Suppressor macrophage treated with lipopolysaccharide for 4 hours (primary cell): Measurements from ENCODE around the gene SLC16A5.
"Not testable (repeated sequence)": the region's sequence is repeated elsewhere in the genome, so short reads cannot be mapped to it uniquely, and the experiment has no call there.

Experiments
- DNase-seq: peaks from one replicate; pipeline ENCODE4 v3.0.0-alpha.2; 2020

SLC16A5 gene

DNA sequence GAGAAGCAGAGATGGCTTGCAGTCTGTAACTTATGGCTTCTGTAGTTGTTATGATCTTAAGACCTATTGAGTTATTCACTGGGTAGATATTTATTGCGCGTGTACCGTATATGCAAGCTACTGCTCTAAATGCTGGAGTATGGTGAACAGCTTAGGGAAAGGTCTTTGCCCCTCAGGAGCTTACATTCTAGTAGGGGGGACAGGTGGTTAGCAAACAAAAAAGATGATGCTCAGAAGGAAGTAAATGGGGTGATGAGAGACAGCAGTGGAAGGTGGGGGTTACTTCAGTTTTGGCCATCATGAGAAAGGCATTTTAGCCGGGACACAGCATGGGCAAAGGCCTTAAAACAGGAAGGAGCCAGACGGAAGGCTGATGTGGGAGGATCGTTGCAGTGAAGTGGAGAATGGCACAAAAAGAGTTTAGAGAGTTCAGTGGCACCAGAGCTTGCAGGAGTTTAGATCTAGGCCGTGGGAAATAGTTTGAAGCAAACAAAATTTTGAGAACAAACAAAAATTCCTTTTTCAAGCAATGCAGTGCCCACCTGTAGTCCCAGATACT, 24.1 kb downstream of the SLC16A5 start:
- peak; percentile 25 for DNase-seq

DNA sequence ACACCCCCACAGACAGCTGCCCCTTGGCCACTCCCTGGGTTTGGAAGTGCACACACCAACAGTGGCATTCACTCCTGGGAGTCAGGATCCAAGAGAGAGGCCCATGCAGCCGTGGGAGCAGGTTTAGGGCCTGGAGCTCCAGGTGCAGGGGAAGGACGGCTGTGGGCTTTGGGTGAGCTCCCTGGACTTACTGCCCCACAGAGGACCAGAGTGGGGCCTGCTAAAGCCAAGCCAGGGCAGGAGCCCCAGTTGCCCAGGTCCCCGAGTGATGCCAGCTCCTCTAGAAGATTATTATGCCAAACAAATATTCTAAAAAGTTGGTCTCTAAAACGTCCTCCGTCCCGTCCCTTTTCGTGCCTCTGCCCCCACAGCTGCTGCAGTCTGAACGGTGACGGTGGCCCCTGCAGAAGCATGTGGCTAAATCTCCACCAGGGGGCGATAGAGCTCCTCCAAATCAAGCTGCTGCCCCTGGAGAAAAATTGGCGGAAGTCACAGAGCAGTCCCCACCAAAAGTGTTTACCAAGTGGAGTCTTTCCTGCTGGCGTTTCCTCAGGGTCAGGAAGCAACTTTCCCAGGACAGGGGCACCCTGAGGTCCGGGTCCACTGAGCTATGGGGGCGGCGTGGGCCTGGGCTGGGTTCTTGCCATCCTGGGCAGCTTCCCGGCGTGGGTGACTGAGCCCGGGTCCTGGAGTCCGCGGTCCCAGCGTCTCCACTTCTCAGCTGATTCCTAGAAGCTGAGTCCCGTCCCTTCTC, 26.2 kb downstream of the SLC16A5 start:
- DNase-seq = peak; percentile 92

DNA sequence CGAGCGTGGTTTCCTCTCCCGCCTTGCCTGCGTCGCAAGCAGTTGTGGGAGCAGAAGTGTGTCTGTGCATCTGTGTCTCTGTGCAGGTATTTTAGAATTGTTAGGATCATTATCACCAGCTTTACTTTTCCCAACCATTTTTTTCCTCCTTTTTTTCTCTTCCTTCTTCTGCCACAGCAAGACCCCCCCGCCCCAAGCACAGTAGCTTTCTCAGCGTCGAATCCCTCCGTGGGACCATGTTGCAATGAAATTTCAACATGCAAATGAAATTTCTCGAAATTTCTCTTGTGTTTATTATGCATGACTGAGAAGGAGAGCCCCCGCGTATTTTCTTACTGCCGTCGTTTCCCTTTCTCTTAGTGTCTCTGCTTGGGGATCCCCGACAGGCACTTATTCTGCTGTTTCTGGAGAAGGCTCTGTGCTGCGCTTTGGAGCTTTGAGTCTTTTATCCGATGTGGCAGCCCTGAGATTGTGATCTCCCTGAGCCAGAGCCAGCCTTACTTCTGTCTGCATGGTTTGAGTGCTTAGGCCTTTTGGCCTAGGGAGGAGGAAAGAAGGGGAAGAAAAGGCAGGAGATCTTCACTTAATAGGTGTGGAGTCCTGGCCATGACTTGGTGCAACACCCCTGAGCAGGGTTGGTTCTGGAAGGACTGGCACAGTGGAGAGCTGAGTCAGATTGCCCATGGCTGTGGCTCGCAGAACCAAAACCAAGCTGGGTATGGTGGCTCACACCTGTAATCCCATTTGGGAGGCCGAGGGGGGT, 27.0 kb downstream of the SLC16A5 start:
- peak; percentile 61 for DNase-seq

DNA sequence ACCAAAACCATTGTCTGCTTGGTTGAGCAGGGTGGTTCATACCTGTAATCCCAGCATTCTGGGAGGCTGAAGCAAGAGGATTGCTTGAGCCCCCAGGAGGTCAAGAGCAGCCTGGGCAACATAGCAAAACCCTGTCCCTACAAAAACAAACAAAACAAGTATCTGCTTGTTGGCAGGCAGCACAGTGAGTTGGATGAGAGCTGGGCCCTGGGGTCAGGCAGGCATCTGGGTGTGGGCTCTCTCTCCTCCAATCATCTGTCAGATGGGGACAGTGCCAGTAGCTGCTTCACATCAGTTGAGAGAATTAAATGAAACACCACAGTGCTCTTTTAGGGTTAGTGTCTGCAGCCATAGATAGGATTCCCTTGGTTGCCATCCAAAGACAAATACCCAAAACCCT, 27.8 kb downstream of the SLC16A5 start:
- no peak for DNase-seq

DNA sequence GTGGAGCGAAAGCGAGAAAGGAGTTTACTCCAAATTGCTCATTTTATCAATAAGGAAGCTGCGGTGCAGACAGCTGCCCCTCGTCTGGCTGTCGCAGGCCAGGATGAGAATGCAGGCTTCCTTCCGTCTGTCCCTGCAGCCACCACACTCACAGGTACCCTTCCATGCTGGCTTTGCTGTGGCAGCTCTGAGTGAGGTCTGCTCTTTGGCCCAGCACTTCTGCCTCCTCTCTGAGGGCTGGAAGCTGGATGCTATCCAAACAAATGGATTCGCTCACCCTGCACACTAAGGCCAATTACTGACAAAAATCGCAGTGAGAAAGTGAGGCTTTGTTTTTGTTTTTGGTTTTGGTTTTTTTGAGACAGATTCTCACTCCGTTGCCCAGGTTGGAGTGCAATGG, 29.0 kb downstream of the SLC16A5 start:
- no peak for DNase-seq

DNA sequence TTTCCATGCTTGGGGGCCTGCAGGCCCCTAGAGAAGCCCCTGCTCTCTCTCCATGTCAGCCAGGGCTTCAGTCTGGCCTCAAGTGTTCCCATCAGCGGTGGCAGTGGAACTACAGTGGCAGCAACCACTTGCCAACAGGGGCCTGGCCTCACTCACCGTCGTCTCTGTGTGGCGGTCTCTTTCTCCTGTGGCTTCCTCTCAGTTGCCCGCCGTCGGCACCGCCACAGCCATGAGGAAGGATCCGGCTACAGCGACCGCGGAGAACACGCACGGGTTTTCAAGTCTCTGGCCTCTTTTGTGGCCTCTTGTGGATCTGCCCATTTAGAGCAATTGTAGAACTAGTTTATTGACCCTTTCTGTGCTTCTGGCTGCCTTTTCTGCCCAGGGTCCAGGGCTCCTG, 30.6 kb downstream of the SLC16A5 start:
- DNase-seq = no peak

DNA sequence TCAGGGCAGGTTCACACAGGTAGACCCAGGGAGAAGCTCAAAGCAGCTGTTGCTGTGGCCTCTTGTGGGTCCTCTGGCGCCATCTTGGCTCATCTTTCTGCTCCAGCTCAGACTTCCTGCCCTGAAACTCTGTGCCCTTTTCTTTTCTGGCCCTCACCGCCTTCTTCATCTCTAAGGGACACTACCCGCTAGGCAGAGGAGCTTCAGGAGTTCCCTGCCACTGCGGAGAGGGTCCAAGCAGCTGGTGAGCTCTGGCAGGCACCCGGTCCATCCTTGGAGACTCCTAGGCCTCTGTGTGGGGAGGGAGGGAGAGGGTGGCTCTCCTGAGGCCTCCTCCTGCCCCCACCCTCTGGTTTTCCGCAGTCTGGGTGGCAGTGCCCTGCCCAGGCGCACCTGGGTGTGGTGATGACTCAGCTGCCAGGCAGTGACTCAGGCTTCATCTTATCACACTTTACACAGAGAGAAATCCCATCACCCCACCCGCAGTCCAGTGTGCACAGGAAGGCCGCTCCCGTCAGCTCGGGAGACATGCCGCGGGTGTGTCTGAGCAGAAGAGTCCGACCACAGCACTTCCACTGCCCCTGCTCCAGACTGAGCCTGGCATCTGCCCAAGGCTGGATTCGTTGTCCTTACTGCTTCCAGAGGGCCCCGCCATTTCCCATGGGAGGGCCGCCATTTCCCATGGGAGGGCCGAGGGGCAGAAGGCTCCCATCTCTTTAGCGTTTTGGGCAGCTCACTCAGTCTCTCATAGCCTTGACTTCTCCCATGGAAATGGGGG, 36.5 kb downstream of the SLC16A5 start:
- DNase-seq = no peak

DNA sequence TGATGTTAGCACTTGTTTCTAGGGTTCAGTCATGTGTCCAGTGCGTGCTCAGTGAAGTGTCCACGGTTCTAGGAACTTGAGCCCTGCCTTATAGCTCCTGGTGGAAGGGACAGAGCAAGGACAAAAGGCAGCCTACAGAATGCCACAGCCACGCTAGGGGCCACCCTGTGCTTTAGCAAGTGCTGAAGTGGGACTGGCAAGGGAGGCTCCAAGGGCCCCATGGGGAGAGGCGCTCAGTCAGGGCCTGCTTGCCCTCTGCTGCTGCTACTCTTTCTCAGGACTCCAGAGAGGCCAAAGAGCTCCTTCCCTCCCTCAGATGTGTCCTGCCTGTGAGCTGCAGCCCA, 37.0 kb downstream of the SLC16A5 start:
- DNase-seq = no peak

DNA sequence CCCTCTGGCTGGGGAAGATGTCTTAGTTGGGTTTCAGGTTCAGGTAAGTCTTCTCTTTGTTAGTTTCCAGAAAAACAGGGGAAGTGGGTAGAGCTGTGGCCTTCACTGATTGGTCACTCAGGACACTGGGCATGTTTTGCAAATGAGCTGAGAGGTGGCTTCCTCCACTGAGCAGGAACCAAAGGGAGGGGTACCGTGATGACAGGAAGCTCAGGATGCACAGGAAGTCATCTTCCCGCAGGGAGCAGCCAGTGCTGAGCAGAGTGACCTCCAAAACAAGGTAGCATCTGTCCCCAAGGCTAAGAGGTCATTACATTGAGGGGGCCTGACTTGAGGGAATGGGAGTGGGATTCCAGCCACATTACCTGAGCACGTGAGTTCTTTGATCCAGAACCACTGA, 38.2 kb downstream of the SLC16A5 start:
- no peak for DNase-seq

DNA sequence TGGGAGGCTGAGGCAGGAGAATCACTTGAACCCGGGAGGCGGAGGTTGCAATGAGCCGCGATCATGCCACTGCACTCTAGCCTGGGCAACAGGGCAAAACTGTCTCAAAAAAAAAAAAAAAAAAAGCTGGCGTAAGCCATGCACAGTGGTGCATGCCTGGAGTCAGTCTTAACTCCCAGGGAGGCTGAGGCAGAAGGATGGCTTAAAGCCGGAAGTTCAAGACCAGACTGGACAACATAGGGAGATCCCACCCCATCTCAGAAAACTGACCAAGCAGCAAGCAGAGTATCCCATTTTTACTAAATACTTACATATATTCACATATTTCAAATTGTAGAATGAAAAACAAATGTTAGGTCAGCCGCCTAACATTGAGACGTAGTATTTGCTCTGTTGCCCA, 39.2 kb downstream of the SLC16A5 start:
- DNase-seq = no peak

DNA sequence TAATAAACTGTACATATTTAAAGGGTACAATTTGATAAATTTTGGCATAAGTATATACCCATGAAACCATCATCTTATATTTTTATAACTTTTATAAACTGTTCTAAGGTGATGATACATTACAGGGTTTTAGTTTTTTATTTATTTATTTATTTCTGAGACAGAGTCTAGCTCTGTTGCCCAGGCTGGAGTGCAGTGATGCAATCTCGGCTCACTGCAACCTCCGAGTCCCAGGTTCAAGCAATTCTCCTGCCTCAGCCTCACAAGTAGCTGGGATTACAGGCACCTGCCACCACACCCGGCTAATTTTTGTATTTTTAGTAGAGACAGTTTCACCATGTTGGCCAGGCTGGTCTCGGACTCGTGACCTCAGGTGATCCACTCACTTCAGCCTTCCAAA, 40.2 kb downstream of the SLC16A5 start:
- not testable (repeated sequence) for DNase-seq

DNA sequence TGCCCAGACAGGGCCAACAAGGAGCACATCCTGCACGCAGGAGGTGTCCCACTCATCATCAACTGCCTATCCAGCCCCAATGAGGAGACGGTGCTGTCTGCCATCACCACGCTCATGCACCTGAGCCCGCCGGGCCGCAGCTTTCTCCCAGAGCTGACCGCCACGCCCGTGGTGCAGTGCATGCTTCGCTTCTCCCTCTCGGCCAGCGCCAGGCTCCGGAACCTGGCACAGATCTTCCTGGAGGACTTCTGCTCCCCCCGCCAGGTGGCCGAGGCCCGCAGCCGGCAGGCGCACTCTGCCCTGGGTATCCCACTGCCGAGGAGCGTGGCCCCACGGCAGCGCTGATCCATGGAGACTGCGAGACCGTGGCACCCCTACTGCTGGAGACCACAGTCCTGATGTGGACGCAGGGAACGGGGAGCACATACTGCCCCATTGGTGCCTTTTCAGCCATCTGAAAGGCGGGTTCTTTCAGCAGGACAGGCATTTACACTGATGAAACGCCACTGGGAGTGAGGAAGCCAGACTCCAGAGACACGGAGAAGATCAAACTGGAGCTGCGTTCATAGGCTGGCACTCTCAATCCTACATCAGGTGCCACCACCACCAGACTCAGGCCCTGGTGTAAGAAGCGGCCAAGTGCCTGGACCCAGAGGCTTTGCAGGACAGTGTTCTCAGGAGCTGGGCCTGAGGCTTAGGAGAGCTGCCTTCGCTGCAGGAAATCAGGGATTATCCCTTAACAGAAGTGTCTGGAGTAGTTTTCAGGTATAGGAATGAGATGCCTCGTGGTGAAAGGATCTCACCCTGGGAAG, 41.1 kb downstream of the SLC16A5 start:
- no peak for DNase-seq

DNA sequence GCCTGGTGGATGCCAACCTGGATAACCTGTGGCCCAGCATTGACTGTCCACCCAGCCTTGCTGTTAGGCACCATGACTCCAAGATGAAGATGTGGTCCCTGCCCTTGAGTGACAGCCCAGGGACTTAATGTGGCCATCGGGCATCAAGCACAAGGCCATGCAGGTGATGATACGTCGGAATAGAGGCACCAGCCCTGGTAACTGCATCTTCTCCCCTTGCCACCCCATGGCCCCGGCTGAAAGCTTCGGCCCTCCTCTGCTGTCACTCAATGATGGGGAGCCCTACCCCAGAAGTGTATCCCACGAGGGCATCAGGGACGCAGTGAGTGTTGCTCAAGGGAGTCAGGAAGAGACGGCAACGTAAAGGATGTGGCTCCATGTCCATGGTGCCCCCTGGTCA, 41.8 kb downstream of the SLC16A5 start:
- no peak for DNase-seq

DNA sequence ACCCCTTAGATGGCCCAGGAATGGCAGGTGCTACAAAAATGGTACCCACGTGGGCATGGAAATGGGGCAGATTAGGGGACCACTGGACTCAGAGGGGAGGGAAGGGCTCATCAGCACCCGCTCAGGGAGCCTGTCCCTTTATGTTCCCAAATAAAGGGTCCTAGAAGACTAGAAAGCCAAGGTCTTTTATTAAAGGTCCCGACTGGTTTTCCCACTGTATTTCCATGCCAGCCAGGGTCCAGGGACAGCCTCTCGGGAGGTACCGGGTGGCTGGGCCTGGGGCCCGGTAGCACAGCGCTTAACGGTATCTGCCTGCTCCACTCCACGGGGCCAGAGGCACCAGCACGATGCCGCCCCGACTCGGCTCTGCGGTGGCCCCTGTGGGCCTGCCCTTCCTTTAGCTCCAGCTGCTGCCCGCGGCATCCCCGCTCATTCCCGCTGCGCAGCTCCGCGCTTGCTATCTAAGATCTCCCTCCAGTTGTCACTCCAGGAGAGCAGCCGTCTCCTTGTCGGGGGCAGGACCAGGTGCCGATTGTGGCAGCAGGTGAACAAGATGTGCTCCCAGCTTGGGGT, 42.4 kb downstream of the SLC16A5 start:
- no peak for DNase-seq

DNA sequence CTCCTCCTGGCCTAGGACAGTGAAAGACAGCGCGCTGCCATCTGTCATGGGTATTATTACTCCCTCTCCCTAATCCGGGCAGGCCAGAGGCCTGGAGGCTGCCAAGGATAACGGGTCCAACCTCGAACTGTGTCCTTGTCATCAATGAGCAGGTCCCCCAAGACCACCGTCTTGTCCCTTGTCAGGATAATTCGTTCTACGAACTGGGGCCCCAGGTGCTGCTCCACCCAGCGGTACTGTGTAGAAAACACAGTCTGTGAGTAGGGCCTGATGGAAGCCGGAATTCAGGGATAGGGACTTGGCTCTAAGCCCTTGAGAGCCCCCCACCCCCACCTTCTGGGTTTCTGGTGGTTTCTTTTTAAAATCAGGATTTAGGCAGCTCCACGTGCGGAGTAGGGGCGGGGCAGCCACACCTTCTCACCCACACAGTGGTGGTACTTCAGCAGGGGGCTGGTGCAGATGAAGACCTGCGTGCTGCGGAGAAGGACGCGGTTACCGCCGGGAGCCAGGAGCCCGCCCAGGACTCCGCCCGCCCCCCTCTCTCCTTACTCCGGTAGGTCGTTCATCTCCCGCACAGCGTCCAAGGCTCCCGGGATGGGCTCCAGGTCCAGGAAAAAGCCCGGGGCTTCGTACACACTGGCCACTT, 43.0 kb downstream of the SLC16A5 start:
- DNase-seq = peak; percentile 58

DNA sequence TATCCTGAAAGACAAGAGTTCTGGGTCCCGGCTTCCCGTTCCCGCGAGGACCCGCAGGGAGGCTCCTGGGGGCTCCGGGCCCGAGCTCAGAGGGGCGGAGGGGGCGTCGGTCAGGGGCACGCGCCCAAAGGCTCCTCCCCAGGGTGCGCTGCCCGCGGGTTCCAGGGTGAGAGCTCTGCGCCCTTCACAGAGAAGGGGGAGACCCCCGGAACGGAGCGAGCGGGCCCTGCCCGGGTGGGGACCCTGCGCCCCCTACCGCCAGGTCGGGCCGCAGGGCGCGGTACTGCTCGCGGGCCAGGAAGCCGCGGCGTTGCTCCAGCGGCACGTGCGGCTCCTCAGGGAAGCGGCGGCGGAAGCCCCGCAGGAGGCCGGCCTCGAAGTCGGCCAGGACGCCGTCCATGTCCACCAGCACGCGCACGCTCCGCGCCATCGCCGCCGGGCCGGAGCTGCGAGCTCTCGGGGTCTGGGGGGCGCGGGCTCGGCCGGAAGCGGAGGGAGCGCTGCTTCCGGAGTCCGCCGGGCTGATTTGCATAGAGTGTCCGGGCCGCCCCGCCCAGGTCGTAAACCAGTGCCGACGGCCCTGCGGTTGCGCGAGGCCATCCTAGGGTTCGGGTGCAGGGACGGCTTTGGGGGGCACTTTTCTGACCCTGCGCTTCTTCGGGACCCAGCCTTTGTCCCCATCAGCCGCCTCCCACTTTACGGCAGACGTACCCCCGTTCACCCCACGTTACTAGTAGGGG, 43.7 kb downstream of the SLC16A5 start, which contains the start of gene NT5C:
TSS of gene NT5C (minus strand) at position 465 of the 740 bp plus-strand sequence. CDS start at position 430, 35 bp downstream.
- DNase-seq = peak; percentile 84

DNA sequence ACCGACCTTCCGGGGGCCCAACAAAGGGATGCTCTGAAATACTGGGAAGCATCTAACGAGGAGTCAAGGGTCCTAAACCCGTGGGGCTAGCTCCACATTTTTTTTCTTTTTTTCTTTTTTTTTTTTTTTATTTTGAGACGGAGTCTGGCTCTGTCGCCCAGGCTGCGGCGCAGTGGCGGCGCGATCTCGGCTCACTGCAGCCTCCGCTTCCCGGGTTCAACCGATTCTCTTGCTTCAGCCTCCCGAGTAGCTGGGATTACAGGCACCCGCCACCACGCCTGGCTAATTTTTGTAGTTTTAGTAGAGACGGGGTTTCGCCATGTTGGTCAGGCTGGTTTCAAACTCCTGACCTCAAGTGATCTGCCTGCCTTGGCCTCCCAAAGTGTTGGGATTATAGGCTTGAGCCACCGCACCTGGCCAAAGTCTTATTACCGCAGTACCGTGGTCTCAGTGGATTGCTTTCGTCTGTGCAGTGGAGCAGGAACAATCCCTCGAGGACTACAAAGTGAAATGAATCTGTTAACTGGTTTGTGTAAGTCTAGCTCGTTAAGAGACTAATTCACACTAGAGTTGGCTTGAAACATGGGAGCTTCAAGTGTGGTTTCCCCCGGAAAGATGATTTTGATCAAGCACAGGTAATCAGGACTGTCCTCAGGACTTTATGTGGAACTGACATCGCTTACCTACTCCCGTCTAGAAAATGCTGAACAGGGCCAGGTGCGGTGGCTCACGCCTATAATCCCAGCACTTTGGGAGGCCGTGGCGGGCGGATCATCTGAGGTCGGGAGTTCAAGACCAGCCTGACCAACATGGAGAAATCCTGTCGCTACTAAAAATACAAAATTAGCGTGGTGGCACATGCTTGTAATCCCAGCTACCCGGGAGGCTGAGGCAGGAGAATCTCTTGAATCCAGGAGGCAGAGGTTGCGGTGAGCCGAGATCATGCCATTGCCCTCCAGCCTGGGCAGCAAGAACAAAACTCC, 44.6 kb downstream of the SLC16A5 start:
- DNase-seq = not testable (repeated sequence)

DNA sequence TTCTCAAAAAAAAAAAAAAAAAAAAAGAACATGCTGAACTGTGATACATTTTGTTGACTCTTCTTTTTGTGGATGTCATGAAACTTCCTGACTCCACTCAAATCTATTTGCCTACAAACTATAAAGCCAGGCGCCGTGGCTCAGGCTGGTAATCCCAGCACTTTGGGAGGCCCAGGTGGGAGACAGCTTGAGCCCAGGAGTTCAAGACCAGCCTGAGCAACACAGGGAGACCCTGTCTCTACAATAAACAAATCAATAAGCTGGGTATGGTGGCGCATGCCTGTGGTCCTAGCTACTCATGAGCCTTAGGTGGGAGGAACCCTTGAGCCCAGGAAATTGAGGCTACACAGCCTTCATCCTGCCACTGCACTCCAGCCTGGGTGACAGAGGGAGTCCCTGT, 45.2 kb downstream of the SLC16A5 start:
- no peak for DNase-seq

DNA sequence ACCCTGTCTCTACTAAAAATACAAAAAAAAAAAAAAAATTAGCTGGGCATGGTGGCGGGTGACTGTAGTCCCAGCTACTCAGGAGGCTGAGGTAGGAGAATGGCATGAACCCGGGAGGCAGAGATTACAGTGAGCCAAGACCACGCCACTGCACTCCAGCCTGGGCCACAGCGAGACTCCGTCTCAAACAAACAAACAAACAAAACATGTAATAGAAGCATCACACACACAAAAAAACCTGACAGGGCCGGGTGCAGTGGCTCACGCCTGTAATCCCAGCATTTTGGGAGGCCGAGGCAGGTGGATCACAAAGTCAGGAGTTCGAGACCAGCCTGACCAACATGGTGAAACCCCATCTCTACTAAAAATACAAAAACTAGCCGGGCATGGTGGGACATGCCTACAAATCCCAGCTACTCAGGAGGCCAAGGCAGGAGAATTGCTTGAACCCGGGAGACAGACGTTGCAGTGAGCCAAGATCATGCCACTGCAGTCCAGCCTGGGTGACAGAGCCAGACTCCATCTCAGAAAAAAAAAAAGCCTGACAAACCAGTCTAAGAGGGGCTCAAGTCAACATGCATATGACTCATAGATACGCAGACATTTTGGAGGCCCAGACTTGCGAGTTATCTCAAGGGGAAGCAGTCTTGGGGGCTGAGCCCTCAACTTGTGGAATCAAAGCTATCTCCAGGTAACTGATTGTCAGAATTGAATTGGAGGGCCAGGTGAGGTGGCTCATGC, 46.0 kb downstream of the SLC16A5 start:
- DNase-seq = not testable (repeated sequence)
